Epithelial cell of esophagus (primary cell): ENCODE results near the gene HIRA.
"Not testable (repeated sequence)": the region's sequence is repeated elsewhere in the genome, so short reads cannot be mapped to it uniquely, and the experiment has no call there.

Source experiments
- DNase-seq: peaks from one replicate; pipeline ENCODE4 v3.0.0; 2010; ENCODE audit warnings: low read depth
- H3K4me3 ChIP-seq: 2 replicates; pipeline ENCODE4 v1.5.1; 2011; ENCODE audit warnings: mild to moderate bottlenecking, low read length, control low read depth
- CTCF ChIP-seq: IDR thresholded peaks from 2 replicates; pipeline ENCODE4 v1.5.1; 2011; ENCODE audit warnings: low read depth, mild to moderate bottlenecking, low read length, control low read depth, inconsistent platforms; ENCODE audit not compliant: insufficient read depth; ENCODE audit errors: missing control alignments

The HIRA gene

GRCh38 chr22:19325296-19325948, 106.1 kb downstream of the HIRA start:
- DNase-seq: peak; percentile 77
- no peak for TF ChIP-seq CTCF

GRCh38 chr22:19323420-19323819, 108.1 kb downstream of the HIRA start:
- not testable (repeated sequence) for DNase-seq, H3K4me3 ChIP-seq

More at GRCh38 chr22:19325296-19325948, 106.1 kb downstream of the HIRA start:
- no peak overlapping the region for H3K4me3 ChIP-seq

- no peak overlapping the region for H3K4me3 ChIP-seq
- no peak for DNase-seq
- TF ChIP-seq CTCF: no peak
These were observed 109.8 kb downstream of the HIRA start for GRCh38 chr22:19321757-19322156.

GRCh38 chr22:19320136-19320535, 111.4 kb downstream of the HIRA start:
- not testable (repeated sequence) for DNase-seq, H3K4me3 ChIP-seq

GRCh38 chr22:19319281-19319680, 112.3 kb downstream of the HIRA start:
- DNase-seq: no peak
- no peak for TF ChIP-seq CTCF
- H3K4me3 ChIP-seq: no peak overlapping the region

- no peak for TF ChIP-seq CTCF
These were observed 113.7 kb downstream of the HIRA start for GRCh38 chr22:19317865-19318264.

GRCh38 chr22:19307872-19308271, 123.7 kb downstream of the HIRA start:
- TF ChIP-seq CTCF: no peak
- H3K4me3 ChIP-seq: no peak overlapping the region
- DNase-seq: no peak

More at GRCh38 chr22:19317865-19318264, 113.7 kb downstream of the HIRA start:
- no peak for DNase-seq
- H3K4me3 ChIP-seq: no peak overlapping the region

GRCh38 chr22:19306535-19306934, 125.0 kb downstream of the HIRA start:
- H3K4me3 ChIP-seq, DNase-seq: not testable (repeated sequence)
